Epithelial cell of proximal tubule (primary cell): Measurements from ENCODE around the gene MXI1. TPM values are rescaled to one million over a fixed set of nuclear protein-coding genes. Genes with fewer than 3 reads are reported as not detected.

Source experiments
- DNase-seq: peaks from one replicate; pipeline ENCODE4 v3.0.0-alpha.2; 2011; ENCODE audit warnings: low read depth
- H3K4me3 ChIP-seq: 2 replicates; pipeline ENCODE4 v1.5.1; 2011; ENCODE audit warnings: low read depth, mild to moderate bottlenecking, low read length
- total RNA-seq: library from RNA; depleted of rRNA; stranded (reverse); fragments of >200 nt; gene quantifications from 2 replicates; pipeline ENCODE4 v1.2.3, GENCODE V29; 2015
- TF ChIP-seq, protein P1 (sequence below): conservative IDR thresholded peaks from 2 replicates; pipeline ENCODE4 v1.5.1; 2012; ENCODE audit warnings: low read depth, mild to moderate bottlenecking, low read length

MXI1 gene
- total RNA-seq, 1 donor from 2014 or later = 12.6 TPM

DNA sequence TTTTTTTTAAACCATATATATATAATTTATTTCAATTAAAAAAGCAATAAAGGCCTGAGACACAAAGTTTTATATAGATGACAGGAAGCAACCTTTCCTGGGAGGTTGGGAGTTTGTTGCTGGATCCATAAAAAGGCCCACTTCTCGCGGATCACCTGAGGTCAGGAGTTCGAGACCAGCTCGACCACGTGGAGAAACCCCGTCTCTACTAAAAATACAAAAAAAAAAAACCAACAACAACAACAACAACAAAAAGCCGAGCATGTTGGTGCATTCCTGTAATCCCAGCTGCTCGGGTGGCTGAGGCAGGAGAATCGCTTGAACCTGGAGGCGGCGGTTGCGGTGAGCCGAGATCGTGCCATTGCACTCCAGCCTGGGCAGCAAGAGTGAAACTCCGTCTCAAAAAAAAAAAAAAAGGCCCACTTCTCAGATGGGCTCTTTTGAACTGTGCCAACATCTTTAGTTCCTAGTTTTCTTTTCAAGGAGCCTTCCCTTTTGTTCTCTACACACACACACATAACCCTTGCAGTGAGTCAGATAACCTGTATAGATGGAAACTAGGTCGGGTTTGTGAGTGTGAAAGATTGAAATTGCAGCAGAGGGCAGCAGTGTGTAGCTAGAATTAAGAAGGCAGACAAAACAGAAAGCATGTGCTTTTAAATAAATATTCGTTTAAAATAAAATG, 98.5 kb downstream of the MXI1 start:
- no peak overlapping the region for H3K4me3 ChIP-seq
- DNase-seq = peak; percentile 87
- TF ChIP-seq, protein P1, sequence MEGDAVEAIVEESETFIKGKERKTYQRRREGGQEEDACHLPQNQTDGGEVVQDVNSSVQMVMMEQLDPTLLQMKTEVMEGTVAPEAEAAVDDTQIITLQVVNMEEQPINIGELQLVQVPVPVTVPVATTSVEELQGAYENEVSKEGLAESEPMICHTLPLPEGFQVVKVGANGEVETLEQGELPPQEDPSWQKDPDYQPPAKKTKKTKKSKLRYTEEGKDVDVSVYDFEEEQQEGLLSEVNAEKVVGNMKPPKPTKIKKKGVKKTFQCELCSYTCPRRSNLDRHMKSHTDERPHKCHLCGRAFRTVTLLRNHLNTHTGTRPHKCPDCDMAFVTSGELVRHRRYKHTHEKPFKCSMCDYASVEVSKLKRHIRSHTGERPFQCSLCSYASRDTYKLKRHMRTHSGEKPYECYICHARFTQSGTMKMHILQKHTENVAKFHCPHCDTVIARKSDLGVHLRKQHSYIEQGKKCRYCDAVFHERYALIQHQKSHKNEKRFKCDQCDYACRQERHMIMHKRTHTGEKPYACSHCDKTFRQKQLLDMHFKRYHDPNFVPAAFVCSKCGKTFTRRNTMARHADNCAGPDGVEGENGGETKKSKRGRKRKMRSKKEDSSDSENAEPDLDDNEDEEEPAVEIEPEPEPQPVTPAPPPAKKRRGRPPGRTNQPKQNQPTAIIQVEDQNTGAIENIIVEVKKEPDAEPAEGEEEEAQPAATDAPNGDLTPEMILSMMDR = peak; percentile 78

DNA sequence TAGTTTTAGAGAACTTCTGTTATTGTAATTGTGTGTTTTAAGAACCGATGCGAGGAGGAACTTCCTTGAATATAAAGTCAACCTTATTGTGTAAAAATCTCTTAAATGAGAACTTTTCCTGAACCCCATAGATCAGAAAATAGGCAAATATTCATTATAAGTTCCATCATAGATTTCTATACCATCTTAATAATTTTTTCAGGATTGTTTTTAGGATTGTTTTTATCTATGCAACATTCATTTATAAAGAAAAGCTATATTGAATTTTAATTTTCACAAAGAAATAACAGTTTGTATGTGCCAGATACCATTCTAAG, 99.0 kb downstream of the MXI1 start:
- DNase-seq = no peak
- TF ChIP-seq, protein P1 = no peak
- no peak overlapping the region for H3K4me3 ChIP-seq

DNA sequence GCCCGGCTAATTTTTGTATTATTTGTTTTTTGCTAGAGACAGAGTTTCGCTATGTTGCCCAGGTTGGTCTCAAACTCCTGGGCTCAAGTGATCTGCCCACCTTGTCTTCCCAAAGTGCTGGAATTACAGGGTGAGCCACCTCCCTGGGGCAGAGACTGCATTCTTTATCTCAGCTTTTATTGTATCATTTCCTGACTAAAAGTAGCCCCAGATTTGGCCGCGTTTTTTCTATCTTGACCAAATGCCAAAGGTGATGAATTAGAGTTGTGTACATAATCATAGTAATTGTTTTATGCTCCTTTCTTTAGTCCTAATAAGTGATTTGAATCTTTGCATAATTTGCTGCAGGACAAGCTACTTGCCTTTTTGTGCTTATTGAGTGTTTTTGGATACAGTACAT, 100.4 kb downstream of the MXI1 start:
- TF ChIP-seq, protein P1 = no peak
- no peak for DNase-seq
- H3K4me3 ChIP-seq = no peak overlapping the region

DNA sequence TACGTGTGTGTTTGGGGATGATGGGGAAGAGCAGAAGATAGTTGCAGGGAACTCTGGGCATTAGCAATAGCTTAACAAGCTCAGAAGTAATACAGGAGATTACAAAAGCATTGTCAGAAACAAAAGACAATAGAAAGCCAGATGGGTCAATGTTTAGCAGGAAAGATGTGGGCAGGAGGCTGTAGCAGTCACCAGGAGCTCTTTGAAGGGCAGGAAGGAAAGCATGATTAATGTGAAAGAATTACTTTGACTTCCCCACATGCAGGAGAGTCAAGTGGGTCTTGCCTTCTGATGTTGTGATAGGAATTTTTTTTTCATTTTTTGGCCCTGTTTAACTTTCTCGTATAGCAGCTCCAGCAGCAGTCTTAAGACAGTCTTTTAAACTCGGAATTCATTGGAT, 103.3 kb downstream of the MXI1 start:
- H3K4me3 ChIP-seq = no peak overlapping the region
- TF ChIP-seq, protein P1 = no peak
- DNase-seq = no peak

DNA sequence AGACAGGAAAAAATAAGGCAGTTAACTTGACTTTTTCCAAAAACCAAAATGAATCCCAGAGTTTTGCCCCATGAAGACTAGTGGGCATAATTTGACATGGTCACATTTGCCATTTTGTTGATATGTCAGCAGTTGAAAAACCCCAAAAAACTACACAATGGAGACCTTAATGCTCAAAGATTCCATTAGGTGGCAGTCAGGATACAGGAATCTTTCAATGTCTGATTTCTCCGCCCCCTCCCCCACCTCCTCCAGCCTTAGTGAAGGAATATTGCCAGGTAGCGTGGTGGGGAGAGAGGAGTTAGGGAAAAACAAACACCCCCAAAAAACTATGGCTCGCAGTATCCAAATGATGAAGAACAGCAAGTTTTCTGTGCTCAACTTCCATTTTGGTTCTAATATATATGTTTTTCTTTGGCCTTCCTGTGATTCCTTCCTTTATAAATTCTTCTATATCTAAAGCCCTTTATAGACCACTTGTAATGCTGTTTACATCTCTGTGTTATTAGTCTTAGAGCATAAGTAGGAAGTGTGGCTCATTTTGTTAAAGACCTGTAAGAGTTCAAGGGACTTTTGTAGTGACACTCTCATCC, 104.0 kb downstream of the MXI1 start:
- TF ChIP-seq, protein P1 = peak; percentile 74
- no peak overlapping the region for H3K4me3 ChIP-seq
- no peak for DNase-seq

DNA sequence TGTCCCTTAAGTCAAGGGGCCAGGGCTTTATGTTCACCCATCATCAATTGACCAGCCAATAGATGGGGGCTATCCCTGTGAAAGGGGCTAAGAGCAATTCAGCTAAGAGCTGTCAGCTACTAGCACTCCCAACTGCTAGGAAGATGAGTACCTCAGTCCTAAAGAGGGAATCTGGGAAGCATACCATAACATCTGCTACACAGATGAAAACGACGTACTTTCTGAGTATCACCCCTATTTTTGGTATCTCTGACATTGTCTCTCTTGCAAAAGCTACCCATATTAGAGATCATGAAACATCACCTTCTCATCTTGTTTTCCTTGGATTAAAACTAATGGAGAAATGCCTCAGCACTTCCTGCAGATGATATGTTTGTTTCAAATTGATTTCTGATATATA, 104.8 kb downstream of the MXI1 start:
- H3K4me3 ChIP-seq = no peak overlapping the region
- TF ChIP-seq, protein P1 = no peak
- DNase-seq = no peak

DNA sequence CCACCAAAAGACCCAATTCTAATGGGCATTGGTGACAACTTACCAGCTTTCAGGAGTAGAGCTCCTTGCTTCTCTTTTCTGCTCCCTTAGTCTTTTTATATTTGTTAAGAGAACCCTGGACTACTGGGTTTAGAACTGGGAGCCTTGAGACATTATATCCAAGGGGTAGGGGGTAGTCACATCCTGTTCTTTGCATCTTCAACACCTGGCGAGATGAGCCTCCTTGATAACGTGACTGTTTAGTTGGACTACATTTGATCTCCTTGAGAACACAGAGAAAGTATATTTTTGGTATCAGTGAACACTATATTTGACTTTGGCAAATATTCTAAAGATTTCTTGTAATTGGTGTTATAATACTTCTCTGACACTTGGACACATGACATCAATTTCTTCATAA, 106.3 kb downstream of the MXI1 start:
- TF ChIP-seq, protein P1 = no peak
- H3K4me3 ChIP-seq = no peak overlapping the region
- DNase-seq = no peak
